Mesothelial cell of epicardium (in vitro differentiated cells): ENCODE results near the gene AHDC1. TPM values are rescaled to one million over a fixed set of nuclear protein-coding genes. Genes with fewer than 3 reads are reported as not detected.

Experiments
- DNase-seq, 2 experiments: peaks; one replicate each; pipeline ENCODE4 v3.0.0; 2021; ENCODE audit warnings: low spot score in 2 of 2; ENCODE audit not compliant: unreplicated experiment in 2 of 2
- H3K27ac Mint-ChIP-seq: 2 replicates; pipeline ENCODE4 v1.8.0; 2021; ENCODE audit warnings: mixed read lengths
- H3K27me3 Mint-ChIP-seq: 2 replicates; pipeline ENCODE4 v1.8.0; 2021; ENCODE audit warnings: low read depth, mixed read lengths
- H3K36me3 Mint-ChIP-seq: 2 replicates; pipeline ENCODE4 v1.8.0; 2021; ENCODE audit warnings: mixed read lengths
- H3K4me1 Mint-ChIP-seq: 2 replicates; pipeline ENCODE4 v1.8.0; 2021; ENCODE audit warnings: mixed read lengths
- H3K4me3 Mint-ChIP-seq: 2 replicates; pipeline ENCODE4 v1.8.0; 2021; ENCODE audit warnings: mild to moderate bottlenecking, moderate library complexity, mixed read lengths
- H3K9me3 Mint-ChIP-seq: 2 replicates; pipeline ENCODE4 v1.8.0; 2021; ENCODE audit warnings: mixed read lengths
- CTCF ChIP-seq: fragments of 200-600 bp; sonication (generic); IDR thresholded peaks from one replicate; pipeline ENCODE4 v1.5.0; 2021; ENCODE audit warnings: antibody characterized with exemption; ENCODE audit not compliant: unreplicated experiment
- total RNA-seq: library from RNA; stranded (reverse); gene quantifications from 3 replicates; pipeline ENCODE4 v1.2.1, GENCODE V29; 2021

The AHDC1 gene
- total RNA-seq, 1 donor from 2014 or later = 73.5 TPM

DNA sequence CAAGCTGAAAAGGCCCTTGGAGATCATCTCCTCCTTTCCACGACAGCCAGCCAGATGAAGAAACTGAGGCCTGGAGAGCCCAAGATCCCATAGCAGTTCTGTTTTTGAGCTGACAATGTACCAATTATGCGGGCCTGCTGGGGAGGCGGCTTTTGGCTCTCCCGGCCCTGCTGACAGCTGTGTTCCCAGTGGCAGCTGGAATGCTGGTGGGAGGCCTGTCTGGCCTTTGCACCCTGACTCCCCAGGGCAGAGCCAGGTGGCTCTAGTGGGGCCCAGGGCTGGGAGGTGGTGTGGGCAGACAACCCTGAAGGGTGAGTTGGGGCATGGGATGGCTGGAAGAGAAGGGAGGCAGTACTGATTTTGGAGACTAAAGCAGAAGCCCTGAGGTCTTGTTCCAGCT is 83.3 kb downstream of the AHDC1 start:
- Mint-ChIP-seq H3K4me1 (peaks cover 71% of the 10 kb centered on the region), H3K9me3 (no peaks in the 10 kb centered on the region), H3K36me3 (no peaks in the 10 kb centered on the region), H3K27me3 (no peaks in the 10 kb centered on the region), H3K27ac (peak overlapping the region; percentile 62), H3K4me3 (no peak overlapping the region)
- DNase-seq = no peak
- TF ChIP-seq CTCF = no peak

- no peaks in the 10 kb centered on the region for H3K9me3 Mint-ChIP-seq
- H3K4me1 Mint-ChIP-seq = peaks cover 63% of the 10 kb centered on the region
- no peak for DNase-seq
- H3K27ac Mint-ChIP-seq = peak overlapping the region; percentile 35
- TF ChIP-seq CTCF = no peak
- no peak overlapping the region for H3K4me3 Mint-ChIP-seq
- H3K27me3 Mint-ChIP-seq = no peaks in the 10 kb centered on the region
- H3K36me3 Mint-ChIP-seq = no peaks in the 10 kb centered on the region
Observed at GRCh38 chr1:27519331-27520258, 84.3 kb downstream of the AHDC1 start.

GRCh38 chr1:27518808-27519207 is 85.1 kb downstream of the AHDC1 start:
- H3K4me3 Mint-ChIP-seq = no peak overlapping the region
- no peaks in the 10 kb centered on the region for H3K36me3 Mint-ChIP-seq
- H3K27me3 Mint-ChIP-seq = no peaks in the 10 kb centered on the region
- TF ChIP-seq CTCF = no peak
- no peak overlapping the region for H3K27ac Mint-ChIP-seq
- DNase-seq = no peak
- no peaks in the 10 kb centered on the region for H3K9me3 Mint-ChIP-seq
- peaks cover 57% of the 10 kb centered on the region for H3K4me1 Mint-ChIP-seq

GRCh38 chr1:27517907-27518718 is 85.8 kb downstream of the AHDC1 start:
- Mint-ChIP-seq H3K9me3 (no peaks in the 10 kb centered on the region), H3K27me3 (no peaks in the 10 kb centered on the region), H3K4me3 (no peak overlapping the region), H3K4me1 (peaks cover 54% of the 10 kb centered on the region), H3K36me3 (no peaks in the 10 kb centered on the region), H3K27ac (peak overlapping the region; percentile 37)
- no peak for TF ChIP-seq CTCF
- no peak for DNase-seq

DNA sequence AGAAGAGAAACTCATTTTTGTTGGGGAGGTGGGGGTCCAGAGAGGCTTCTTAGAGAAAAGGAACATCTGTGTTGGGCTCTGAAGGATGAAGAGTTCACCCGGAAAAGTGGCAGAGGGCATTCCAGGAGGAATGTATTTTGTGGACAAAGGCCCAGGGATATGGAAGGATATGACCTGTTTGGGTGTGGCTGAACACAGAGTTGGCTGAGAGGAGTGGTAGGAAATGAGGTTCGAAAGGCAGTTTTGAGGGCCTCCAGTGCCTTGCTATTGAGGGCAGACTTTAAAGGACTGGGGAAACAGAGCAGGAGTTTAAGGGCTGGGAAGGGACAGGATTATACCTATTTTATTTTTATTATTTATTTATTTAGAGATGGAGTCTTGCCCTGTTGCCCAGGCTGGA is 86.6 kb downstream of the AHDC1 start:
- no peak for TF ChIP-seq CTCF
- peaks cover 46% of the 10 kb centered on the region for H3K4me1 Mint-ChIP-seq
- H3K27ac Mint-ChIP-seq = no peak overlapping the region
- no peaks in the 10 kb centered on the region for H3K27me3 Mint-ChIP-seq
- DNase-seq = no peak
- H3K4me3 Mint-ChIP-seq = no peak overlapping the region
- H3K36me3 Mint-ChIP-seq = no peaks in the 10 kb centered on the region
- no peaks in the 10 kb centered on the region for H3K9me3 Mint-ChIP-seq
